Memory B cell (primary cell): ENCODE results near the gene COL18A1.

Experiments used
- ATAC-seq: fragments of 150-1000 bp; cut with Tn5 transposase; 2 replicates; pipeline ENCODE4 v1.10.0; 2021; ENCODE audit warnings: low read depth, mild to moderate bottlenecking, moderate library complexity
- DNase-seq, 2 donors: peaks; one replicate each; pipeline ENCODE4 v3.0.0; 2022; ENCODE audit warnings: low spot score in 2 of 2
- H3K27ac Mint-ChIP-seq: one replicate; pipeline ENCODE4 v1.8.0; 2022; ENCODE audit warnings: mild to moderate bottlenecking, moderate library complexity, mixed read lengths
- H3K27me3 Mint-ChIP-seq: one replicate; pipeline ENCODE4 v1.8.0; 2022; ENCODE audit warnings: mixed read lengths
- H3K36me3 Mint-ChIP-seq: one replicate; pipeline ENCODE4 v1.8.0; 2022; ENCODE audit warnings: mild to moderate bottlenecking, mixed read lengths
- H3K4me1 Mint-ChIP-seq: one replicate; pipeline ENCODE4 v1.8.0; 2022; ENCODE audit warnings: mixed read lengths
- H3K4me3 Mint-ChIP-seq: one replicate; pipeline ENCODE4 v1.8.0; 2022; ENCODE audit warnings: mild to moderate bottlenecking, moderate library complexity, mixed read lengths
- H3K9me3 Mint-ChIP-seq: one replicate; pipeline ENCODE4 v1.8.0; 2022; ENCODE audit warnings: mixed read lengths

COL18A1 gene

DNA sequence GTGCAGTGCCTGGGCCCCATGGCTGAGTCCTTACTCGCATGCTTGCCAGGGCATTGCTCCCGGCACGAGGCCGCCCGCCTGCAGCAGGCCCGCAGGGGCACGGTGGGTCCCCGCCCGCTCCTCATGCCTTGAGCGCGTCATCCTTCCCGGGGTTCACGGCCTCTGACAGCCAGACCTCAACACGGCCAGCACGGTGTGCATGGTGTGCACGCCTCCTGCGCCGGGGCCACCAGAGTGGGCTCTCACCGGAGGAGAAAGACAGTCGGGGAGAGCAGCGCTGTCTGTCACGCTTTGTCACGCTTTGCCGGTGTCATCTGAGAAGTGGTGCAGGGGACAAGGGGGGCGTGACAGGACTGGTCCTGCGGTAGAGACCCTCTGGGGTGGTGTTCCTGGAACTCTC is 11.9 kb upstream of the COL18A1 start:
- no peaks in the 10 kb centered on the region for H3K4me1 Mint-ChIP-seq
- no peak overlapping the region for H3K4me3 Mint-ChIP-seq
- no peak overlapping the region for H3K27ac Mint-ChIP-seq
- DNase-seq (no peak), ATAC-seq (no peak)
- peaks cover 8% of the 10 kb centered on the region for H3K27me3 Mint-ChIP-seq
- H3K9me3 Mint-ChIP-seq = no peaks in the 10 kb centered on the region
- no peaks in the 10 kb centered on the region for H3K36me3 Mint-ChIP-seq

DNA sequence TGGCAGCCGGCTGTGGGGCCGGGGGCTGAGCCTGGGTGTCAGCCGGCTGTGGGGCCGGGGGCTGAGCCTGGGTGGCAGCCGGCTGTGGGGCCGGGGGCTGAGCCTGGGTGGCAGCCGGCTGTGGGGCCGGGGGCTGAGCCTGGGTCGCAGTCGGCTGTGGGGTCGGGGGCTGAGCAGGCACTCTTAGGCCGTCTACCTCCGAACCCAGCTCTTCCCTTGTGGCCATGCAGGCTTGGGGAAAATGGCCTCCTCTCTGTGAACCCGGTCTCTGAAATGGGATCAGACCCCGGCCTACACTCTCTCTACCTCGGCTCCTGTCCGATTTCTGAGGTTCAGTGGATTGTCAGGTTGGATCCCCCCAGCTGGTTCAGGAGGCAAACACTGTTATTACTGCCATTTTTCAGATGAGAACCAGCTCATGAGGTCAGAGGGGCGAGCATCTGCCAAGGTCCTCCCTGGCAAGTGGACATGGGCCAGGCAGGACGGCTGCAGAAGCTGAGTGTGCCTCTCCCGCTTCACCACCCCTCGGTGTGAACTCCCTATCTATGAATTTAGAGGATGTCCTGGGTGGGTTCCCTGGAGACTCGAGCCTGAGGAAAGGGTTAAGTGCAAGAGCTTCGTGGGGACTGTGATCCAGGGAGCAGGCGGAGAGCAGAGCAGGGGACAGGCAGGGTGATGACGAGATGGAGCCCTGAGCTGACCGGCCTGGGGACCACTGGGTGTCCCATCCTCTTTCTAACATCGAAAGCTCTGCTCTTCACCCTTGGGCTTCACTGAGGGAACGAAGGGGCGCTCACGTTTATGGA is 10.9 kb upstream of the COL18A1 start:
- H3K4me3 Mint-ChIP-seq = no peak overlapping the region
- no peaks in the 10 kb centered on the region for H3K4me1 Mint-ChIP-seq
- no peaks in the 10 kb centered on the region for H3K36me3 Mint-ChIP-seq
- H3K9me3 Mint-ChIP-seq = no peaks in the 10 kb centered on the region
- no peak overlapping the region for H3K27ac Mint-ChIP-seq
- DNase-seq (no peak), ATAC-seq (no peak)
- H3K27me3 Mint-ChIP-seq = peaks cover 5% of the 10 kb centered on the region

DNA sequence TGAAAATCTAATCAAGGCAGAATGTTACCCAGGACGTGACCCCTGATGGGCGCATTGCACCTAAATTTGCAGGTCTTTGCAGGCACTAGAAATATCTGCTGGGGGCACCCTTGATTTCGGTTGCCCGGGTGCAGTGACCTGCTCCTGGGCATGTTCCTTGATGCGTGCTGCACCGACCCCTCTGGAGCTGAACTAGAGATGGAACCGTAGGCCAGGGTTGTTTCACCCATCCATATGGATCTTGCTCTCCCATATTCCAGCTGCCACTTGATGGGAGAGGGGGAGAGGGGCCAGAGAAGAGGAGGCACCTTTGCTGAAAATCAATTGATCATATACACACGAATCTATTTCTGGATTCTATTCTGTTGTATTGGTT is 8.4 kb upstream of the COL18A1 start:
- Mint-ChIP-seq H3K4me3 (no peak overlapping the region), H3K9me3 (peaks cover 5% of the 10 kb centered on the region), H3K4me1 (no peaks in the 10 kb centered on the region), H3K27ac (no peak overlapping the region), H3K27me3 (peaks cover 12% of the 10 kb centered on the region), H3K36me3 (peaks cover 5% of the 10 kb centered on the region)
- ATAC-seq = no peak
- no peak for DNase-seq

DNA sequence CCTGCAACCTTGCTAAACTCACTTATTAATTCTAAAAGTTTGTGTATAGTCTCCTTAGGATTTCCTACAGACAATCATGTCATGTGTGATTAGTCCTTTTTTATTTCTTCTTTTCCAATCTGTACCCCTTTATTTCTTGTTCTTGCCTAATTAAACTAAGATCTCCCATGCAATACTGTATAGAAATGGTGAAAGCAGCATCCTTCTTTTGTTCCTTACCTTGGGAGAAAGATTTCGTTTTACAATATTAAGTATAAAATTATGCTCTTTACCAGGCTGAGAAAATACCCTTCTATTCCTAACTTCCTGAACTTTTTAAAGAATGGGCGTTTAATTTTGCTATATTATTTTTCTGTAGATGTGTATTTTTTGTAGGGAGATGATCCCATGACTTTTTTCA is 7.6 kb upstream of the COL18A1 start:
- DNase-seq (no peak), ATAC-seq (no peak)
- peaks cover 11% of the 10 kb centered on the region for H3K27me3 Mint-ChIP-seq
- no peak overlapping the region for H3K4me3 Mint-ChIP-seq
- H3K4me1 Mint-ChIP-seq = no peaks in the 10 kb centered on the region
- H3K36me3 Mint-ChIP-seq = peaks cover 5% of the 10 kb centered on the region
- H3K9me3 Mint-ChIP-seq = peaks cover 5% of the 10 kb centered on the region
- no peak overlapping the region for H3K27ac Mint-ChIP-seq

DNA sequence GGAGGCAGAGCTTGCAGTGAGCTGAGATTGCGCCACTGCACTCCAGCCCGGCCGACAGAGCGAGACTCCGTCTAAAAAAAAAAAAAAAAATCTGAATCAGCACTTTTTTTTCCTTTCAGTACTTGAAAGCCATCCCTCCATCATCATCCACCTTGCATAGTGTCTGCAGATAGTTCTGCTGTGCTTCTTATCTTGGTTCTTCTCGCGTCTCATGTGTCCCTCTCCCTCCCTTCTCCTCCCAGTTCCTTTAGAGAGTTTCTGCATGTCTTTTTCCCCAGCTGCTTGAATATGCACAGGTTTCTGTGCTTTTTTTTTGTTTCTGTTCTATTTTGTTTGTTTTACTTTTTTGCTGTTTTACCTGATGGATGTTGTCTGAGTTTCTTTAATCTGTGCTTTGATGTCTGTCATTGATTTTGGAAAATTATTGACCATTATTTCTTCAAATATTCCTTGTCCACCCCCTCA is 3.9 kb upstream of the COL18A1 start:
- Mint-ChIP-seq H3K27ac (no peak overlapping the region), H3K27me3 (peaks cover 25% of the 10 kb centered on the region), H3K4me1 (peaks cover 8% of the 10 kb centered on the region), H3K4me3 (no peak overlapping the region), H3K36me3 (peaks cover 5% of the 10 kb centered on the region), H3K9me3 (peaks cover 5% of the 10 kb centered on the region)
- DNase-seq (no peak), ATAC-seq (no peak)

DNA sequence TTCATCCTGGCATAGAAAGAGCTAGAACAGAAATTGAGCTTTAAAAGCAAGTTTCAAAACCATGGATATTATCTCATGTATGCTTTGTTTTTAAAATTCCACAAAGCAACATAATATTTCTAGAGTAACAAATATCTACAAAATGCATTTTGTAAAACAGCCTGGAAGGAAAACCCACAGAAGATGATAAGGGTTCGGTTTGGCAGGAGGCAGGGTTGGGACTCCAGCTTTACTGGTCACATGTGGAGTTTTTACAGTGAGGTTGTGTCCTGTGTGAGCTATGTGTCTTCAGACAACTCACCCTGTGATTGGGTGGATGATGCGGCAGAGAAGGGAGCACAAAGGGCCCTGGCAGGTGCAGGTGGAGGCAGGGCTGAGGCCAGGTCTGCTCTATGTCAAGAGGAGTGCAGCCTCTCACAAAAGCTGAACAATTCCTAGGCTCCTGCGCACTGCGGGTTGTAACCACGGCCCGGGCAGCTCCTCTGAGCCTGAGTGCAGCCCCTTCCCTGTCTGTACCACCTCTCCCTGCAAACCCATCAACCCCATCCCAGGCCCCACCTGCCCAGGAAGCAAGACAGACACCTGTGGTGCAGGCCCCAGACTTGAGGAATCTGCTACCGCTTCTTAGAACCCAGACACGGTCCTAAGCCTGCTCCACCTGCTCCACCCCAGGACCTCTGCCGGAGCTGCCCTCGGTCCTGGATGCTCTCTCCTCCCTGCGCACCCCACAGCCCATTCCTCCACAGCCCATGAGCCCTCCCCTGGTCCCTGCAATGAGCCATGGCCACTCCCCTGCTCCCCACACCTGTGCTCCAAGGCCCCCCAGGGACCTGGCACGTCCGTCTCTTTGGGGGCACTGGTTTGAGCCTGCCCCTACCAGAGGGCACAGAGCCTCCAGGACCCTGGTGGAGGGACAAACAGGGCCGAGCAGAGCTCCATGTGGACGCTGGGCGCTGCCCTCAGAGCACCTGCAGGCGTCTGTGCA is 2.8 kb upstream of the COL18A1 start:
- Mint-ChIP-seq H3K36me3 (peaks cover 5% of the 10 kb centered on the region), H3K27me3 (peaks cover 30% of the 10 kb centered on the region), H3K4me1 (peaks cover 12% of the 10 kb centered on the region), H3K27ac (no peak overlapping the region), H3K4me3 (no peak overlapping the region), H3K9me3 (peaks cover 5% of the 10 kb centered on the region)
- no peak for ATAC-seq
- no peak for DNase-seq

DNA sequence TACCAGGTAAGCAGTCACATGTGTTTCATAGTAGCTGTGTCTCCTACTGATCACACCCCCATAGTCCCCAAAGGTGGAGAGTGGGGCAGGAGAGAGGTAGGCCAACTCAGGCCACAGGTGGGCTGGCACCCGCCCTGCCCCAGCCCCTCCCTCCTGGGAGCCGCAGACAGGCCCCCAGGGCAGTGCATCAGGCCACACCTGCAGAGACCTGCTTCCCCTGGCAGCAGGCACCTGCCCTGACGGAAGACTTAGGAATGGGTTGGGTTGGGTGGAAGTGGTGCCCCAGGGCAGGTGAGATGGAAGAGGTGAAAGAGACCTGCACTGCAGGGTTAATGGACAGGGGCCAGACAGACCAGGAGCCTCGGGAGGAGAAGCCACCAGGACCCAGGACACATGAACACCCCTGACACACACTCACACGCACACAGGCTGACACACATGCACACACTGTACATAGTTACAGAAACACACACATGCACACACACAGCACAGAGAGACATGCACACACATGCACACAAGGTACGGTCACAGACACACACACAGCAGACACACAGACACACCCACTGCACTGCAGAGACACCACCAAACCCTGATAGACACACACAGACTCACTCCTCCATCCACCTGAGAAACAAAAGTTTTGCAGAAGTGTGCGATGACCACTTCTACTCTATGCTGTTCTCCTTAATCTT is 1.7 kb upstream of the COL18A1 start:
- peak overlapping the region; percentile 67 for H3K4me3 Mint-ChIP-seq
- ATAC-seq (no peak), DNase-seq (no peak)
- H3K4me1 Mint-ChIP-seq = peaks cover 12% of the 10 kb centered on the region
- H3K9me3 Mint-ChIP-seq = peaks cover 5% of the 10 kb centered on the region
- H3K36me3 Mint-ChIP-seq = peaks cover 5% of the 10 kb centered on the region
- no peak overlapping the region for H3K27ac Mint-ChIP-seq
- peaks cover 30% of the 10 kb centered on the region for H3K27me3 Mint-ChIP-seq

DNA sequence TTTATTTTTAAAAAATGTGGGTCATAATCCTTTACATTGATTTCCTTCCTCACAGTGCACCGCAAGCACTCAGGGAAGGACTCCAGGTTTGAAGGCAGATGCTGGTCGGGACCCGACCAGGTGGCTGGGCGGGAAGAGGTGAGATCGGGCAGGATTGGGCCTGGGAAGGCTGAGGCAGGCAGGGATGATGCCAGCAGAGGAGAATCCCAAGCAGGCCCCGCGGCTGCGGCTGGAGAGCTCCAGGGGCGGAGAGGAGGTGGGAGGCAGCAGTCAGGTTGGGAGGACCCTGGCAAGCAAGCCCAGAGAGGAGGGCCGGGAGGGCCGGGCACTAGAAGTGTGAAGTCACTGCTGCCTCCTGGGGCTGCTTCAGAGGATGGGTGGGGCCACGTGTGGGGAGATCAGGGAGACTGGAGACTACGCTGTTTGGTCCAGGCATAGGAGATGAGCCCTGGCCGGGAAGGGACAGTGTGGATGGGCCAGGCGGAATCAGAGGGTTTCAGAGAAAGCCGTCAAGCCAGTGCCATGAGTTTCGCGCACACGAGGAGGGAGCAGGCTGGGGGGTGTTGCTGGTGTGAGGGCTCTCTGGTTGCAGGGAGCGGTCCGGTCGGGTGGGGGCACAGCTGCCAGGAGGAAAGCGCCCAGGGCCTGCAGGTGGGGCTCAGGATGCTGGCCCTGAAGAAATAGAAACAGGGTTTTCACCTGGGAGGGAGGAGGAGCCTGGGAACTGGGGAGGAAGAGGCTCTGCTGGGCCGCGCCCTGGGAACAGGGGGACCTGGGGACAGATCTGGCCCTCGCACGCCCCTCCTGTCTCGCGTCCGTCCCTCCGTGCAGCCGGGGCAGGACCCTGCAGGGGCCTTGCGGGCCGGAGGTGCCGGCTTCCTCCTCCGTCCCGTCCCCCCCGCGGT is 888 bp upstream of the COL18A1 start:
- DNase-seq (no peak), ATAC-seq (peak; percentile 19)
- H3K36me3 Mint-ChIP-seq = peaks cover 5% of the 10 kb centered on the region

DNA sequence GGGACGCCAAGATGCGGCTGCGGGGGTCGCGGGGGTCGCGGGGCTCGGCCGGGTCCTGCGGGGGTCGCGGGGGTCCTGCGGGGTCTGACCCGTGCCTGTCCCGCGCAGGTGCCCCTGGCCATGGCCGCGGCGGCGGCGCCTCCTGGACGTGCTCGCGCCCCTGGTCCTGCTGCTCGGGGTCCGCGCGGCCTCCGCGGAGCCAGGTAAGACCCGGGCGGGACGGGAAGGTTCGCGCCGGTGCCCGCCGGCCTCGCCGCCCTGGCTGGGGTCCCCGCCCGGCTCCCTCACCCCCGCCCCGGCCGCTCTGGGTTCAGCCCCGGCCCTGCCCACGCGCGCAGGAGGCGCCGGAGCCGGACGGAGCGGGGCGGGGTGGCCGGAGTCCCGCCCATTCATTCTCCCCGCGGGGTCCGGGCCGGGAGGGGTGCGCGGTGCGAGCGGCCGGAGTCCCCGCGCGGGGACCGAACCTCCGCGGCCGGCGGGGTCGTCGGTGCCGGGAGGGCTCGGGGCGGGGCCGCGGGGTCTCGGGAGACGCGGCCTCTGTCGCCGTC is 380 bp downstream of the COL18A1 start:
- peaks cover 5% of the 10 kb centered on the region for H3K9me3 Mint-ChIP-seq
- DNase-seq (peak in 1 of 2 donors; percentile 17), ATAC-seq (no peak)
- peaks cover 5% of the 10 kb centered on the region for H3K36me3 Mint-ChIP-seq
- H3K4me1 Mint-ChIP-seq = peaks cover 12% of the 10 kb centered on the region
- no peak overlapping the region for H3K4me3 Mint-ChIP-seq
- H3K27me3 Mint-ChIP-seq = peaks cover 28% of the 10 kb centered on the region
- no peak overlapping the region for H3K27ac Mint-ChIP-seq

More for the DNA sequence above, 888 bp upstream of the COL18A1 start:
- Mint-ChIP-seq H3K27ac (no peak overlapping the region), H3K4me3 (peak overlapping the region; percentile 85), H3K27me3 (peaks cover 29% of the 10 kb centered on the region), H3K9me3 (peaks cover 5% of the 10 kb centered on the region), H3K4me1 (peaks cover 12% of the 10 kb centered on the region)

DNA sequence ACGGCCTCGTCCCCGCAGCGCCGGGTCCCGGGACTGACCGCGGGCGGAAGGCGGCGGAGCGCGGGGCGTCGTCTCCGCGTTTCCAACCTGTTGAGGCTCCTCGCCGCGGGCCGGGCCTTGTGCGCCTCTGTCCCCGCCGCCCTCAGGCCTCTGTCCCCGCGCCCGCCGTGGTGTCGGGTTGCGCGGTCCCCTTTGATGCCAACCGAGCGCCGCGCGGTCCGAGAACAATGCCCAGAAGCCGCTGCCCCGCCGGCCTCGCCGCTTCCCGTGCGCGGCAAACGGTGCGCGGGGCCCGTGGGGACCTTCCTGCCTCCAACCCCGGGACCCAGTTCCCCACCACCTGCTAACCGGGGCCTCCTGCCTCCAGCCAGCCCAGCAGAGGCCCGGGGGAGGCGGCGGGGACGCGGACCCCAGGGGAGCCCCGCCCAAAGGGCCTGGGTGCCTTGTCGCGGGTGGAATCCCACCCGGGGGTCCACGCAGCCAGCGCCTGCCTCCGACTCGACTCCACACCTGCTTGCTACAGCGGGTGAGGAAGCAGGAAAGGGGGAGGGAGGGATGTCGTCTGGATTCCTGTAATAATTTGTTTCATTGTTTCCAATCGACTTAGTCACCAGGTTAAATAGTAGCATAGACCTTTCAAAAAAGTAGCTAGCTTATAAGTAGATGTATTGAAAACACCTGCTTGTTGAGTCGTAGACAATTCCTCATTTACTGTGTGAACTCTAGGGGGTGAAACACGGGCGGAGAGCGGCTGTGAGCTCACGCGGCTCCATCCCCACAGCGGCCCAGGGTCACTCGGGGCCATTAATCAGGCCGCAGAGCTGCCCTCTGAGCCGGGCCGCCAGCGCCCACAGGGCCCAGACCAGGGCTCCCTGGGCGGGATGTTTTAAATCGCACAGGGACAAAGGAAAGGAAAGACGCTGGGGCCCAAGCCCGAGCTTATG is 1.1 kb downstream of the COL18A1 start:
- Mint-ChIP-seq H3K27me3 (peaks cover 27% of the 10 kb centered on the region), H3K4me3 (peak overlapping the region; percentile 18), H3K9me3 (peaks cover 5% of the 10 kb centered on the region), H3K36me3 (peaks cover 4% of the 10 kb centered on the region), H3K27ac (no peak overlapping the region), H3K4me1 (peaks cover 12% of the 10 kb centered on the region)
- DNase-seq (no peak), ATAC-seq (no peak)

DNA sequence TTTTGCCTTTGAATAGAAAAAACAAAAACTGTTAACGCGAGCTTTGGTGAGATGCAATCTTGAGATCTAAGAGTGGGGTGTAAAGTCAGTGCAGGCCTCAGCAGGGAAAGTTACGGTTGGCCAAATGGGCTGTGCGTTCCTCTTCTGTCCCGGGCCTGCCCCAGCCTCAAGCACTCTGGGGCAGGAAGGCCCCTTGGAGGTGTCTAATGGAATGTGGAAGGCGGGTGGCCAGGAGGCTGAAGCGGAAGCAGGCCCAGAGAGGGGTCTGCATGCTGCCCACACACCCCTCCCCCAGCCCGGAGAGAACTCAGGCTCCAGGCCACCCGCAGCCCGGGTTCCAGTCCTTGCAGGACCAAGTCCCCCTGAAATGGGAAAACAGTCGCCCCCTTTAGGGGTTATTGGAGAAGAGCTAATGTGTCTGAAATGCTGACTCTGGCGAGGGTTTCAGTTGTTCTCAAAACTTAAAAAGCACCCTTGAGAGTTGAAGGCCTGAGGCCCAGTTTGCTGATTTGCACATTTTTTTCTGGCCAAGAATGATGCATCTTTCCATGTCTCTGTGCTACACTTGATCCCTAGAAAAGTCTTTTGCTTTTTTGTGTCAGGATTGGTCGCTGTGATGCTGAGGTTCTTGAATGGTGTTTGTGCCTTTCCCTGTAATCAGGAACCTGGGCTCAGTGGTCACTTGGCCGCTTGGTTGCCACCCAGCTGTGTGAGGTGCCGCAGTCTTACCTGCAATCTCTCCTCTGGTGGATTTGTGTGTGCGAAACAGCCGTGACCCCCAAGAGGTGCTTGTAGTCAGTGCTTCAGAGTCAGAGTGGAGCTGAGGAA is 2.0 kb downstream of the COL18A1 start:
- Mint-ChIP-seq H3K36me3 (no peaks in the 10 kb centered on the region), H3K9me3 (no peaks in the 10 kb centered on the region), H3K4me1 (peaks cover 12% of the 10 kb centered on the region), H3K4me3 (peak overlapping the region; percentile 43), H3K27ac (no peak overlapping the region), H3K27me3 (peaks cover 24% of the 10 kb centered on the region)
- ATAC-seq = no peak
- no peak for DNase-seq
